K562 (cell line): ENCODE data around the gene HSPA5. TPM values are rescaled to one million over a fixed set of nuclear protein-coding genes. Genes with fewer than 3 reads are reported as not detected.

Experiments
- ARID2 ChIP-seq: fragments of 450-650 bp; IDR thresholded peaks from 2 replicates; pipeline ENCODE4 v1.6.1; 2017; ENCODE audit warnings: antibody characterized with exemption, mild to moderate bottlenecking
- MEIS2 ChIP-seq: fragments of 450-650 bp; IDR thresholded peaks from 2 replicates; pipeline ENCODE4 v1.6.1; 2014; ENCODE audit warnings: mild to moderate bottlenecking; ENCODE audit not compliant: partially characterized antibody
- PBX2 ChIP-seq, 2 experiments: IDR thresholded peaks in 1 of 2; conservative IDR thresholded peaks in 1 of 2; 2 replicates each; pipeline ENCODE4 v1.6.1; 2016; ENCODE audit warnings: low read depth in 2 of 2, mild to moderate bottlenecking in 1 of 2, missing compliant biosample characterization in 1 of 2, missing genetic modification characterization in 1 of 2, moderate library complexity in 1 of 2
- RAD21 ChIP-seq, 2 experiments: fragments of 250-450 bp in 1 of 2; fragments of 450-650 bp in 1 of 2; sonication (Bioruptor Pico) in 1 of 2; formaldehyde crosslinking in 1 of 2; IDR thresholded peaks in 1 of 2; conservative IDR thresholded peaks in 1 of 2; 2 replicates each; pipeline versions ENCODE4 v1.4.0 to v1.8.0; 2020 to 2022; ENCODE audit warnings: mild to moderate bottlenecking in 2 of 2, moderate library complexity in 1 of 2
- TSHZ1 ChIP-seq: fragments of 250-450 bp; sonication (Bioruptor Pico); IDR thresholded peaks from 2 replicates; pipeline ENCODE4 v1.4.0; 2020; ENCODE audit warnings: mild to moderate bottlenecking, moderate library complexity
- ZNF316 ChIP-seq: fragments of 450-650 bp; IDR thresholded peaks from 2 replicates; pipeline ENCODE4 v1.6.1; 2016
- polyA plus RNA-seq, 8 experiments: library from polyadenylated mRNA; depleted of rRNA in 4 of 8; stranded (reverse) in 5 of 8; unstranded in 3 of 8; fragments of >200 nt; fragmentation: Nextera tagmentation in 2 of 8; fragmentation: Illumina TruSeq in 1 of 8; extraction: Ambion mirVana in 2 of 8; extraction: Trizol in 1 of 8; gene quantifications; 2 replicates each; pipeline versions ENCODE4 v1.2.1 to v1.2.3, GENCODE V29; 2011 to 2014; ENCODE audit warnings: inconsistent platforms in 1 of 8, missing spikeins in 1 of 8
- total RNA-seq, 7 experiments: library from RNA; depleted of rRNA in 6 of 7; stranded (reverse); fragments of >200 nt in 6 of 7; fragmentation: Illumina TruSeq in 2 of 7; extraction: Trizol in 2 of 7; gene quantifications; 2 replicates each; pipeline versions ENCODE4 v1.2.1 to v1.2.3, GENCODE V29; 2011 to 2021; ENCODE audit warnings: low replicate concordance in 1 of 7
- TF ChIP-seq, protein P1 (sequence below), 2 experiments: fragments of 450-650 bp; formaldehyde crosslinking in 1 of 2; IDR thresholded peaks; 2 replicates each; pipeline versions ENCODE4 v1.4.0 to v1.6.1; 2014 to 2020; ENCODE audit warnings: mild to moderate bottlenecking in 2 of 2, borderline replicate concordance in 1 of 2, low read depth in 1 of 2

Gene HSPA5
- total and polyA plus RNA-seq, 9 of the 15 experiments (the other 6 are each of a cell fraction or from before 2014, with no cell fraction given) = 48.0 to 265 (median 113) TPM

GRCh38 chr9:125255781-125256391 is 14.7 kb upstream of the HSPA5 start (continued):
- peak; percentile 93 for TF ChIP-seq ZNF316
- TF ChIP-seq RAD21 (CRISPR knock-in tag; conservative IDR thresholded peaks at IDR 0.05 in 1 of 2, IDR thresholded peaks at IDR 0.05 in 1 of 2) = peak; percentile 61 to 77
- TF ChIP-seq PBX2 (CRISPR knock-in tag; IDR thresholded peaks at IDR 0.05; ENCODE audit: low read depth) = no peak
- TF ChIP-seq PBX2 (tag; conservative IDR thresholded peaks at IDR 0.05; ENCODE audit: low read depth) = peak; percentile 40; the same call in 1 of the 2 replicates
- TF ChIP-seq TSHZ1 (CRISPR knock-in tag) = no peak
- TF ChIP-seq ARID2 = no peak
- TF ChIP-seq, protein P1, sequence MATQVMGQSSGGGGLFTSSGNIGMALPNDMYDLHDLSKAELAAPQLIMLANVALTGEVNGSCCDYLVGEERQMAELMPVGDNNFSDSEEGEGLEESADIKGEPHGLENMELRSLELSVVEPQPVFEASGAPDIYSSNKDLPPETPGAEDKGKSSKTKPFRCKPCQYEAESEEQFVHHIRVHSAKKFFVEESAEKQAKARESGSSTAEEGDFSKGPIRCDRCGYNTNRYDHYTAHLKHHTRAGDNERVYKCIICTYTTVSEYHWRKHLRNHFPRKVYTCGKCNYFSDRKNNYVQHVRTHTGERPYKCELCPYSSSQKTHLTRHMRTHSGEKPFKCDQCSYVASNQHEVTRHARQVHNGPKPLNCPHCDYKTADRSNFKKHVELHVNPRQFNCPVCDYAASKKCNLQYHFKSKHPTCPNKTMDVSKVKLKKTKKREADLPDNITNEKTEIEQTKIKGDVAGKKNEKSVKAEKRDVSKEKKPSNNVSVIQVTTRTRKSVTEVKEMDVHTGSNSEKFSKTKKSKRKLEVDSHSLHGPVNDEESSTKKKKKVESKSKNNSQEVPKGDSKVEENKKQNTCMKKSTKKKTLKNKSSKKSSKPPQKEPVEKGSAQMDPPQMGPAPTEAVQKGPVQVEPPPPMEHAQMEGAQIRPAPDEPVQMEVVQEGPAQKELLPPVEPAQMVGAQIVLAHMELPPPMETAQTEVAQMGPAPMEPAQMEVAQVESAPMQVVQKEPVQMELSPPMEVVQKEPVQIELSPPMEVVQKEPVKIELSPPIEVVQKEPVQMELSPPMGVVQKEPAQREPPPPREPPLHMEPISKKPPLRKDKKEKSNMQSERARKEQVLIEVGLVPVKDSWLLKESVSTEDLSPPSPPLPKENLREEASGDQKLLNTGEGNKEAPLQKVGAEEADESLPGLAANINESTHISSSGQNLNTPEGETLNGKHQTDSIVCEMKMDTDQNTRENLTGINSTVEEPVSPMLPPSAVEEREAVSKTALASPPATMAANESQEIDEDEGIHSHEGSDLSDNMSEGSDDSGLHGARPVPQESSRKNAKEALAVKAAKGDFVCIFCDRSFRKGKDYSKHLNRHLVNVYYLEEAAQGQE (IDR thresholded peaks at IDR 0.05; ENCODE audit: borderline replicate concordance) = peak; percentile 53; the same call in 1 of the 2 replicates
- TF ChIP-seq, protein P1 (CRISPR knock-in tag; IDR thresholded peaks at IDR 0.05; ENCODE audit: low read depth) = no peak
- TF ChIP-seq MEIS2 = peak; percentile 49
